Activated CD8-positive, alpha-beta T cell treated with anti-CD3 and anti-CD28 coated beads for 36 hours (primary cell): ENCODE data around the gene SPATS1. TPM values are rescaled to one million over a fixed set of nuclear protein-coding genes. Genes with fewer than 3 reads are reported as not detected.

Experiments used
- ATAC-seq: fragments of 200-7000 bp; cut with Tn5 transposase; one replicate; pipeline ENCODE4 v1.10.0; 2021; ENCODE audit warnings: mild to moderate bottlenecking, moderate library complexity
- CTCF ChIA-PET: fragments of 350-600 bp; sonication (Branson Sonifier 250); formaldehyde crosslinking; loops from one replicate; lab custom pipeline; 2021; ENCODE audit warnings: antibody characterized with exemption; lab: Charles Lee
- POLR2A ChIA-PET: fragments of 350-600 bp; sonication (Branson Sonifier 250); formaldehyde crosslinking; loops from one replicate; lab custom pipeline; 2021; ENCODE audit warnings: antibody characterized with exemption; lab: Charles Lee
- DNase-seq: peaks from one replicate; pipeline ENCODE4 v3.0.0-alpha.2; 2020
- H3K27ac Mint-ChIP-seq: one replicate; pipeline ENCODE4 v1.8.0; 2021; ENCODE audit warnings: mild to moderate bottlenecking, mixed read lengths
- H3K27me3 Mint-ChIP-seq: one replicate; pipeline ENCODE4 v1.8.0; 2021; ENCODE audit warnings: mixed read lengths
- H3K36me3 Mint-ChIP-seq: one replicate; pipeline ENCODE4 v1.8.0; 2021; ENCODE audit warnings: low read depth, mixed read lengths
- H3K4me1 Mint-ChIP-seq: one replicate; pipeline ENCODE4 v1.8.0; 2021; ENCODE audit warnings: low read depth, mixed read lengths
- H3K4me3 Mint-ChIP-seq: one replicate; pipeline ENCODE4 v1.8.0; 2021; ENCODE audit warnings: mild to moderate bottlenecking, moderate library complexity, mixed read lengths
- H3K9me3 Mint-ChIP-seq: one replicate; pipeline ENCODE4 v1.8.0; 2021; ENCODE audit warnings: mixed read lengths
- intact Hi-C: fragments of 100-400 bp; cut with micrococcal nuclease; formaldehyde crosslinking; loops from one replicate; pipeline ENCODE4 v1.10.0; 2022
- total RNA-seq, 2 experiments: library from RNA; stranded (reverse); gene quantifications; one replicate each; pipeline ENCODE4 v1.2.3, GENCODE V29; 2021
- TF ChIP-seq, protein P1 (sequence below): fragments of 200-600 bp; IDR thresholded peaks from one replicate; pipeline ENCODE4 v1.8.0; 2022; ENCODE audit warnings: antibody characterized with exemption, mild to moderate bottlenecking

The SPATS1 gene
- total RNA-seq, 2 experiments from 2014 or later, result not detected

DNA sequence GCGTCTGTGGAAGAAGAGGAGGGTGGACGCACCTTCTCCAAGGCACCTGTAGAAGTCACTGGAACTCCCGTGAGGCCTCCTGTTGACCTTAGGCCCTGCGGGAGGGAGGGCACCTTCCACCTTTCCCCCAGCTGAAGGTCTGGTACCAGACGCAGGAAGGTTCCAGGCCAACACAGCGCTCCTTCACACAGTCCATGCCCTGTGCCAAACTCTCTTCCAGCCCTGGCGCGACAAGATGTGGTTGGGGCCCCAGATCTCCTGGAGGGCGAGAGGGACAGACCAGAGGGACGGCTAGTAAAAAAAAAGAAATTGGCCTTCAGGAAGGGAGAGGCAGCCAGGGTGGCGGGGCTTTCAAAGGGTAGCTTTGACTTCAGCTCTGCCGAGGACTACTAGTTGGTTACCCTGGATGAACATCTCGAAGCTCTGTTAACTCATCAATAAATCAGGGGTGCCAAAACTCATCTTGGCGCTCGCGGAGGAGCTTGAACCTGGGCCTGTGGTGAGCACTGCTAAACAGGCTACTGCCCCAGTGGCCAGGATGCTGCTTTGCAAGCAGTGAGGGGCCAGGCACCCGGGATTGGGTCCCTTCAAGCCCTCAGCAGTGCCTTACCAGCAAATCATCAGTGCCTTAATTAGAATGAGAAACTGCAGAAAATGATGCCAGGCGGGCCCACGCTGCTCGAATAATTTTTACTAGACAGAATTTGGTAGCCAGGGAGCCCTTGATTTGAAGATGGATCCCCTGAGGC, 44.2 kb upstream of the SPATS1 start:
- ATAC-seq (no peak), DNase-seq (no peak)
- Mint-ChIP-seq H3K36me3 (peaks cover 15% of the 10 kb centered on the region), H3K4me1 (peaks cover 11% of the 10 kb centered on the region), H3K4me3 (peak overlapping the region; percentile 53), H3K9me3 (no peaks in the 10 kb centered on the region), H3K27ac (peak overlapping the region; percentile 15), H3K27me3 (peaks cover 28% of the 10 kb centered on the region)
- TF ChIP-seq, protein P1, sequence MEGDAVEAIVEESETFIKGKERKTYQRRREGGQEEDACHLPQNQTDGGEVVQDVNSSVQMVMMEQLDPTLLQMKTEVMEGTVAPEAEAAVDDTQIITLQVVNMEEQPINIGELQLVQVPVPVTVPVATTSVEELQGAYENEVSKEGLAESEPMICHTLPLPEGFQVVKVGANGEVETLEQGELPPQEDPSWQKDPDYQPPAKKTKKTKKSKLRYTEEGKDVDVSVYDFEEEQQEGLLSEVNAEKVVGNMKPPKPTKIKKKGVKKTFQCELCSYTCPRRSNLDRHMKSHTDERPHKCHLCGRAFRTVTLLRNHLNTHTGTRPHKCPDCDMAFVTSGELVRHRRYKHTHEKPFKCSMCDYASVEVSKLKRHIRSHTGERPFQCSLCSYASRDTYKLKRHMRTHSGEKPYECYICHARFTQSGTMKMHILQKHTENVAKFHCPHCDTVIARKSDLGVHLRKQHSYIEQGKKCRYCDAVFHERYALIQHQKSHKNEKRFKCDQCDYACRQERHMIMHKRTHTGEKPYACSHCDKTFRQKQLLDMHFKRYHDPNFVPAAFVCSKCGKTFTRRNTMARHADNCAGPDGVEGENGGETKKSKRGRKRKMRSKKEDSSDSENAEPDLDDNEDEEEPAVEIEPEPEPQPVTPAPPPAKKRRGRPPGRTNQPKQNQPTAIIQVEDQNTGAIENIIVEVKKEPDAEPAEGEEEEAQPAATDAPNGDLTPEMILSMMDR, result no peak
- ChIA-PET CTCF (interaction anchor here (0.5 to 5.3 kb wide), 6 partner anchors 14 to 611 kb away, joined by 3 to 36 read pairs (median 4); partner anchors contain the start of gene AARS2), POLR2A (interaction anchor here (0.6 to 2.4 kb wide), 6 partner anchors 8 to 31 kb away, joined by 3 to 10 read pairs (median 4); no protein-coding TSS in a partner anchor)
- intact Hi-C loops, result no loop called here

GRCh38 chr6:44298864-44299263, 43.6 kb upstream of the SPATS1 start:
- H3K9me3 Mint-ChIP-seq, result no peaks in the 10 kb centered on the region
- no peak overlapping the region for H3K27ac Mint-ChIP-seq
- intact Hi-C loops, result no loop called here
- DNase-seq (no peak), ATAC-seq (no peak)
- peaks cover 23% of the 10 kb centered on the region for H3K27me3 Mint-ChIP-seq
- H3K36me3 Mint-ChIP-seq, result peaks cover 19% of the 10 kb centered on the region
- peaks cover 11% of the 10 kb centered on the region for H3K4me1 Mint-ChIP-seq
- H3K4me3 Mint-ChIP-seq, result no peak overlapping the region
- CTCF ChIA-PET, result interaction anchor here (0.5 to 5.3 kb wide), 6 partner anchors 14 to 612 kb away, joined by 3 to 36 read pairs (median 4); partner anchors contain the start of gene AARS2
- POLR2A ChIA-PET, result interaction anchor here (0.6 to 1.4 kb wide), 5 partner anchors 8 to 30 kb away, joined by 3 to 5 read pairs (median 3); no protein-coding TSS in a partner anchor
- TF ChIP-seq, protein P1, result no peak

DNA sequence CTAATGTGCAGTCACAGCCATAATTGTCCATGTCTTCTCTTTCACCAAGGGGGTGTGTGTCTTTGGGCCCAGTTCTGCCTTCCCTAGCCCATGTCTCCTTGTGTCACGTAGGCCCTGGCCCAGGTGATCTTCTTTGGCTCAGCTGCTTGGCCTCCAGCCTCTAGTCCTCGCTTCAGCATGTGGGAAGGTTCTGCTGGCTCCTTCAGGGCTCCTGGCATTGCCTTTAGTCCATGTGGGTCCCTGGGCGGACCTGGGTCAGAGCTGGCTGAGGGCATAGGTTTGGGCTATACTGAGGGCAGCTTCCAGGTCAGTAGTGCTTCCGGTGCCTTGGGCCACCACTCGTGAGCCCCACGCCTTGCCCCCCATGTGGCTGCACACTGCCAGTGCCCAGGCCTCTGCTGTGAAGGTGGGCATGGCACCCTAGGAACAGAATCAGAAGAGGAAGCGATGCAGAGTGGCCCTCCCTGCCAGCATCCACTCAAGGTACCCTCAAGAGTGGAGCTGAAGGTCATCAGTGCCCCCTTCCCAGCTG, 42.1 kb upstream of the SPATS1 start:
- intact Hi-C loops, result no loop called here
- ATAC-seq, result no peak

GRCh38 chr6:44301106-44301505, 41.3 kb upstream of the SPATS1 start:
- ATAC-seq, result no peak
- H3K27ac Mint-ChIP-seq, result no peak overlapping the region
- no peak overlapping the region for H3K4me3 Mint-ChIP-seq
- peaks cover 11% of the 10 kb centered on the region for H3K4me1 Mint-ChIP-seq
- intact Hi-C loops, result no loop called here
- no peak for DNase-seq
- TF ChIP-seq, protein P1, result no peak
- ChIA-PET CTCF (interaction anchor here (0.9 to 15.0 kb wide), 4 partner anchors 12 to 35 kb away, joined by 3 to 182 read pairs (median 4); partner anchors contain the start of genes AARS2 and TMEM151B), POLR2A (interaction anchor here (0.6 to 1.9 kb wide), 4 partner anchors 16 to 119 kb away, joined by 3 to 5 read pairs (median 3); partner anchors contain the start of gene TMEM151B)
- peaks cover 24% of the 10 kb centered on the region for H3K36me3 Mint-ChIP-seq
- H3K9me3 Mint-ChIP-seq, result no peaks in the 10 kb centered on the region
- peaks cover 9% of the 10 kb centered on the region for H3K27me3 Mint-ChIP-seq

More for the DNA sequence above, 42.1 kb upstream of the SPATS1 start:
- POLR2A ChIA-PET, result interaction anchor here (0.9 to 1.4 kb wide), 2 partner anchors 15 to 46 kb away, joined by 3 read pairs; no protein-coding TSS in a partner anchor
- H3K36me3 Mint-ChIP-seq, result peaks cover 22% of the 10 kb centered on the region
- TF ChIP-seq, protein P1, result no peak
- H3K4me1 Mint-ChIP-seq, result peaks cover 11% of the 10 kb centered on the region
- no peak overlapping the region for H3K4me3 Mint-ChIP-seq
- H3K27ac Mint-ChIP-seq, result no peak overlapping the region
- H3K27me3 Mint-ChIP-seq, result peaks cover 14% of the 10 kb centered on the region
- no peak for DNase-seq
- H3K9me3 Mint-ChIP-seq, result no peaks in the 10 kb centered on the region
- CTCF ChIA-PET, result interaction anchor here (15.0 kb wide), 1 partner anchor 32 kb away, joined by 182 read pairs; the partner anchor contains the start of gene TMEM151B
